ENCODE data around the gene CYGB.
"Not testable (repeated sequence)": the region's sequence is repeated elsewhere in the genome, so short reads cannot be mapped to it uniquely, and the experiment has no call there.

Gene CYGB

DNA sequence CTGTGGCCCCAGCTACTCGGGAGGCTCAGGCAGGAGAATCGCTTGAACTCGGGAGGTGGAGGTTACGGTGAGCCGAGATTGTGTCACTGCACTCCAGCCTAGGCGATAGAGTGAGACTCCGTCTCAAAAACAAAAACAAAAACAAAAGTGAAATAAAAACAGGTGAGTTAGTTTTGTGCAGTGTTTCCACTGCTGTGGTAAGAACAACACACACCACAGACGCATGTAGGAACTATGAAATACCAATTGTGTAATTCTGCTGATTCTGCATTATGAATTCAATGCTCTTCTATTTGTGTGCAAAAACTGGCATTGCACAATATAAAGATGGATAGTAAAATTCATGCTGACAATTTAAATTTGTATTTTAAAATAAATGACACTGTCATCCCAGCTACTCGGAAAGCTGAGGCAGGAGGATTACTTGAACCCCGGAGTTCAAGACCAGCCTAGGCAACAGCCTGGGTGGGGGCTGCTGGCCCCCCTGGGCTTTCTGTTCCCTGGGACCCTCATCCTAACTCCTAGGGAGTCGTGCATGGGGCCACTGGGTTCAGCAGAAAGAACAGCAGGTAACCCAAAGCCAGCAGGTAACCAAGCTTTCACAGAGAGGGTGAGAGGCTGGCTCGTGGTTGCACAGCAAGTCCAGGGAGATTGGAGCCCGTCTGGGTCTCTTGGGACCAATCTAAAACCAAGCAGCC, 25.7 kb downstream of the CYGB start:
- H3K9me3 ChIP-seq (ENCODE audit: low read length): no peaks in the 10 kb centered on the region
- peaks cover 17% of the 10 kb centered on the region for H3K27me3 ChIP-seq (ENCODE audit: insufficient read depth, low read length)
- no peaks in the 10 kb centered on the region for H3K36me3 ChIP-seq (ENCODE audit: insufficient read depth, low read length)
- H2AFZ ChIP-seq (ENCODE audit: low read depth, low read length): no peak overlapping the region
- H3K4me3 ChIP-seq (ENCODE audit: low read length): no peak overlapping the region
- H3K4me1 ChIP-seq (ENCODE audit: insufficient read depth, low read length): no peaks in the 10 kb centered on the region

GRCh38 chr17:76510831-76511244, 26.7 kb downstream of the CYGB start:
- Histone ChIP-seq H3K36me3 (ENCODE audit: insufficient read depth, low read length) (no peaks in the 10 kb centered on the region), H3K9me3 (ENCODE audit: low read length) (no peaks in the 10 kb centered on the region), H3K27me3 (ENCODE audit: insufficient read depth, low read length) (peaks cover 21% of the 10 kb centered on the region), H3K4me1 (ENCODE audit: insufficient read depth, low read length) (no peaks in the 10 kb centered on the region), H3K4me3 (ENCODE audit: low read length) (no peak overlapping the region), H2AFZ (ENCODE audit: low read depth, low read length) (no peak overlapping the region)

GRCh38 chr17:76508472-76509063, 28.9 kb downstream of the CYGB start:
- not testable (repeated sequence) for H2AFZ ChIP-seq (ENCODE audit: low read depth, low read length); H3K4me3 ChIP-seq (ENCODE audit: low read length); H3K9me3 ChIP-seq (ENCODE audit: low read length); H3K36me3 ChIP-seq (ENCODE audit: insufficient read depth, low read length); H3K4me1 ChIP-seq (ENCODE audit: insufficient read depth, low read length)
- peaks cover 18% of the 10 kb centered on the region for H3K27me3 ChIP-seq (ENCODE audit: insufficient read depth, low read length)

GRCh38 chr17:76506408-76507345, 30.8 kb downstream of the CYGB start:
- Histone ChIP-seq H3K27me3 (ENCODE audit: insufficient read depth, low read length) (peaks cover 31% of the 10 kb centered on the region), H3K4me1 (ENCODE audit: insufficient read depth, low read length) (peaks cover 4% of the 10 kb centered on the region), H2AFZ (ENCODE audit: low read depth, low read length) (no peak overlapping the region), H3K36me3 (ENCODE audit: insufficient read depth, low read length) (no peaks in the 10 kb centered on the region), H3K9me3 (ENCODE audit: low read length) (no peaks in the 10 kb centered on the region), H3K4me3 (ENCODE audit: low read length) (no peak overlapping the region)

- no peak overlapping the region for H3K4me3 ChIP-seq (ENCODE audit: low read length)
- H3K27me3 ChIP-seq (ENCODE audit: insufficient read depth, low read length): peaks cover 56% of the 10 kb centered on the region
These were observed 33.4 kb downstream of the CYGB start for GRCh38 chr17:76504117-76504516.

DNA sequence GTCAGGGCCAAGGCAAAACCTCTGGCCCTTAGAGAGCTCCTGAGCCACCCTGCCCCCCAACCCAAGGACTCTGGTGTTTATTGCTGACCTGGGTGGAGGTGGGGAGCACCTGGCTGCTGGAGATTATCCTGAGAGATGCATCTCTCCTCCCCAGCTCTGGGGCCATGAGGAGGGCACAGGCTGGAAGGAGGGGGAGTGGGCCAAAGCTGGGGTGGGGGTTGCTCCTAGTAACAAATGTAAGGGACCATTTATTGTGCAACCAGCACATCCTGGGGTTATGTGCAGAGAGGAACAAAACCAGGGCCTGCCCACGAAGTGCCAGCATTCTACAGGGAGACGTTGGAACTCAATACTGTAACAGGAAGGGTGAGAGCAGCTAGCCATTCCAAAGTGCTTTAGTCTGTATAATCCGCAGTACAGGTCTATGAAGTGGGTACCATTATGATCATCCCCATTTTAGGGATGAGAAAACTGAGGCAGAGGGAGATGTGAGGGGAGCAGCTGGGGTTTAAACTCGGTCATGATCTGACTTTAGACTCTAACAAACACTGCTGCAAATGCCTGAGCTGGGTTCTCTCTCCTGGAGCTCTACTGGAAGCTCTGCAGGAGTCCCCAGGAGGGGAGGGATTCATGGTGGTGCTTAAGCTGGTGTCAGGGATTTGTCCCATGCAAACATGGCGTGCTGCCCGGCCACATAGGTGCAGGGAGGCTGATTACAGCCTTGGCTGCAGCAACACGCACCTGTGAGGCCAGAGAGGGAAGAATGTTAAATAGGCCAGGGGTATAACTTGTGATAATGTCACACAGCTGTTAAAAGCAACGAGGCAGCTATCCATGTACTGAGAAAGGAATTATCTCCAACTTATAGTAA, 34.9 kb downstream of the CYGB start:
- peaks cover 56% of the 10 kb centered on the region for H3K27me3 ChIP-seq (ENCODE audit: insufficient read depth, low read length)

More at GRCh38 chr17:76504117-76504516, 33.4 kb downstream of the CYGB start:
- no peaks in the 10 kb centered on the region for H3K9me3 ChIP-seq (ENCODE audit: low read length)
- H2AFZ ChIP-seq (ENCODE audit: low read depth, low read length): no peak overlapping the region
- peaks cover 6% of the 10 kb centered on the region for H3K4me1 ChIP-seq (ENCODE audit: insufficient read depth, low read length)
- no peaks in the 10 kb centered on the region for H3K36me3 ChIP-seq (ENCODE audit: insufficient read depth, low read length)

GRCh38 chr17:76501827-76502307, 35.6 kb downstream of the CYGB start:
- Histone ChIP-seq H3K4me3 (ENCODE audit: low read length) (peak overlapping the region; percentile 22), H3K27me3 (ENCODE audit: insufficient read depth, low read length) (peaks cover 54% of the 10 kb centered on the region)

More for the DNA sequence above, 34.9 kb downstream of the CYGB start:
- no peak overlapping the region for H2AFZ ChIP-seq (ENCODE audit: low read depth, low read length)
- no peaks in the 10 kb centered on the region for H3K36me3 ChIP-seq (ENCODE audit: insufficient read depth, low read length)
- H3K4me1 ChIP-seq (ENCODE audit: insufficient read depth, low read length): peaks cover 17% of the 10 kb centered on the region
- H3K9me3 ChIP-seq (ENCODE audit: low read length): no peaks in the 10 kb centered on the region
- no peak overlapping the region for H3K4me3 ChIP-seq (ENCODE audit: low read length)

GRCh38 chr17:76501018-76501826, 36.3 kb downstream of the CYGB start, which contains the start of gene RHBDF2:
Gene RHBDF2, minus strand, starts transcription at chr17:76501423. Its CDS starts 19,899 bp downstream, at chr17:76481524.
- Histone ChIP-seq H3K9me3 (ENCODE audit: low read length) (no peaks in the 10 kb centered on the region), H3K4me3 (ENCODE audit: low read length) (peak within 1 kb of the TSS; percentile 22), H2AFZ (ENCODE audit: low read depth, low read length) (no peak within 1 kb of the TSS), H3K36me3 (ENCODE audit: insufficient read depth, low read length) (no peaks in the 10 kb centered on the region), H3K4me1 (ENCODE audit: insufficient read depth, low read length) (peaks cover 17% of the 10 kb centered on the region), H3K27me3 (ENCODE audit: insufficient read depth, low read length) (peaks cover 53% of the 10 kb centered on the region)

More at GRCh38 chr17:76501827-76502307, 35.6 kb downstream of the CYGB start:
- Histone ChIP-seq H3K9me3 (ENCODE audit: low read length) (no peaks in the 10 kb centered on the region), H2AFZ (ENCODE audit: low read depth, low read length) (no peak overlapping the region), H3K36me3 (ENCODE audit: insufficient read depth, low read length) (no peaks in the 10 kb centered on the region), H3K4me1 (ENCODE audit: insufficient read depth, low read length) (peaks cover 17% of the 10 kb centered on the region)

- Histone ChIP-seq H3K4me1 (ENCODE audit: insufficient read depth, low read length) (peaks cover 17% of the 10 kb centered on the region), H3K36me3 (ENCODE audit: insufficient read depth, low read length) (no peaks in the 10 kb centered on the region), H2AFZ (ENCODE audit: low read depth, low read length) (no peak overlapping the region), H3K27me3 (ENCODE audit: insufficient read depth, low read length) (peaks cover 58% of the 10 kb centered on the region), H3K9me3 (ENCODE audit: low read length) (no peaks in the 10 kb centered on the region), H3K4me3 (ENCODE audit: low read length) (no peak overlapping the region)
These were observed 36.8 kb downstream of the CYGB start for GRCh38 chr17:76500747-76501017.

DNA sequence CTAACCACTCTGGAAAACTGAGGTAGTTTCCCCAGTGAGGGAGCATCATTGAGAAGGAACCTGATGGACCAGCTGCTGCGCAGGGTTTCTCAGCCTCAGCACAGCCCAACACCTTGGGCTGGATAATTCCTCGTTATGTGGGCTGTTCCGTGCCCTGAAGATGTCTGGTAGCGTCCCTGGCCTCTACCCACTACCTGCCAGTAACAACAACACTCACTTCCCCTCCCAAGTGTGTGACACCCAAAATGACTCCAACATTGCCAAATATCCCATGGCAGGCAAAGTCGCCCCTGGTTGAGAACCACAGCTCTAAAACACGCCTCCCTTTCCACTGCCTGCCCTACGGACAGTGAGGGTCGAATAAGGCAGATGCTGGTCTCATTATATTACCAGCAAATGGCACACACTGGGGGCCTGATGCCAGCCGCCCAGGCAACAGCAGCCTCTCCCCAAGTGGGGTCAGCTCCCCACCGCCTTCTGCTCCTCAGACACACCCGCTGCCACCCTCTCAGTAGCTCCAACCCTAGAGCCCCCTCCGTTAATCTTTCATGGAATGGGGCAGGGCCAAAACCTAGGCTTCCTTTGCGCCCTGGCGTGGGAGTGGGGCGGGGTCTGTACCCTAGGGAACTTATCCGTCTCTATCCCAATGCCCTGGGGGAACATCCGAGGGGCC, 37.3 kb downstream of the CYGB start:
- Histone ChIP-seq H2AFZ (ENCODE audit: low read depth, low read length) (no peak overlapping the region), H3K9me3 (ENCODE audit: low read length) (no peaks in the 10 kb centered on the region), H3K36me3 (ENCODE audit: insufficient read depth, low read length) (no peaks in the 10 kb centered on the region), H3K4me1 (ENCODE audit: insufficient read depth, low read length) (peaks cover 17% of the 10 kb centered on the region), H3K4me3 (ENCODE audit: low read length) (no peak overlapping the region), H3K27me3 (ENCODE audit: insufficient read depth, low read length) (peaks cover 63% of the 10 kb centered on the region)

GRCh38 chr17:76499267-76499667, 38.2 kb downstream of the CYGB start:
- Histone ChIP-seq H3K9me3 (ENCODE audit: low read length) (no peaks in the 10 kb centered on the region), H2AFZ (ENCODE audit: low read depth, low read length) (no peak overlapping the region), H3K36me3 (ENCODE audit: insufficient read depth, low read length) (no peaks in the 10 kb centered on the region), H3K4me1 (ENCODE audit: insufficient read depth, low read length) (peaks cover 17% of the 10 kb centered on the region), H3K4me3 (ENCODE audit: low read length) (no peak overlapping the region), H3K27me3 (ENCODE audit: insufficient read depth, low read length) (peaks cover 69% of the 10 kb centered on the region)
